Lower leg skin (tissue), 4 donors: ENCODE data around the gene UTS2. TPM values are rescaled to one million over a fixed set of nuclear protein-coding genes. Genes with fewer than 3 reads are reported as not detected.

ENCODE experiments used
- DNase-seq, 2 donors: peaks; one replicate each; pipeline ENCODE4 v3.0.0-alpha.2; 2019; ENCODE audit warnings: low spot score in 2 of 2
- H3K4me3 ChIP-seq: fragments of 200-600 bp; sonication (generic); 2 replicates; pipeline ENCODE4 v1.5.1; 2017; ENCODE audit warnings: mild to moderate bottlenecking, low read depth; ENCODE audit not compliant: poor library complexity, severe bottlenecking
- CTCF ChIP-seq, 3 donors: fragments of 450-650 bp; IDR thresholded peaks; one replicate each; pipeline ENCODE4 v1.5.1; 2016; ENCODE audit warnings: antibody characterized with exemption in 3 of 3, mild to moderate bottlenecking in 3 of 3, moderate library complexity in 2 of 3
- POLR2A ChIP-seq, 2 donors: fragments of 450-650 bp; IDR thresholded peaks; one replicate each; pipeline ENCODE4 v1.6.1; 2016 to 2017; ENCODE audit warnings: antibody characterized with exemption in 2 of 2, mild to moderate bottlenecking in 1 of 2, moderate library complexity in 1 of 2
- WGBS, 2 donors: methylation state at CpG; one replicate each; pipeline ENCODE4 v1.1.5; 2018; 5-methylcytosine and 5-hydroxymethylcytosine counted together
- intact Hi-C: fragments of 100-400 bp; cut with DNase I; formaldehyde crosslinking; loops from one replicate; pipeline ENCODE4 v1.15.0; 2023; ENCODE audit warnings: low total_unique reads
- total RNA-seq, 4 donors: library from RNA; depleted of rRNA; stranded (reverse); fragments of >200 nt; gene quantifications; one replicate each; pipeline ENCODE4 v1.1.0, GENCODE V29; 2016

Gene UTS2
- total RNA-seq, 4 donors from 2014 or later, result 0.53 TPM; not detected in 3

- intact Hi-C loops, result no loop called here
Observed at GRCh38 chr1:7842517-7842916, 10.3 kb downstream of the UTS2 start.

GRCh38 chr1:7839526-7839925, 13.3 kb downstream of the UTS2 start:
- TF ChIP-seq CTCF (IDR thresholded peaks at IDR 0.05) (no peak), POLR2A (IDR thresholded peaks at IDR 0.05) (no peak)
- WGBS, 2 donors, result 89 to 93% methylated on average over 3 of the region's 3 CpGs
- intact Hi-C loops, result no loop called here
- no peak for DNase-seq
- H3K4me3 ChIP-seq, result no peak overlapping the region

More at GRCh38 chr1:7842517-7842916, 10.3 kb downstream of the UTS2 start:
- no peak overlapping the region for H3K4me3 ChIP-seq
- WGBS, 2 donors, result 84 to 90% methylated on average over 4 of the region's 4 CpGs
- TF ChIP-seq POLR2A (IDR thresholded peaks at IDR 0.05) (no peak), CTCF (IDR thresholded peaks at IDR 0.05) (no peak)
- no peak for DNase-seq

GRCh38 chr1:7838714-7839113, 14.2 kb downstream of the UTS2 start:
- H3K4me3 ChIP-seq, result no peak overlapping the region
- intact Hi-C loops, result no loop called here
- WGBS, 2 donors, result 91 to 92% methylated on average over 2 of the region's 2 CpGs
- TF ChIP-seq POLR2A (IDR thresholded peaks at IDR 0.05) (no peak), CTCF (IDR thresholded peaks at IDR 0.05) (no peak)
- DNase-seq, result no peak

- no peak overlapping the region for H3K4me3 ChIP-seq
- intact Hi-C loops, result no loop called here
- no peak for TF ChIP-seq POLR2A (IDR thresholded peaks at IDR 0.05)
- no peak for TF ChIP-seq CTCF (IDR thresholded peaks at IDR 0.05)
- no peak for DNase-seq
Observed at GRCh38 chr1:7833035-7833434, 19.8 kb downstream of the UTS2 start.

- no peak overlapping the region for H3K4me3 ChIP-seq
- intact Hi-C loops, result no loop called here
- 82 to 83% methylated on average over 3 of the region's 3 CpGs for WGBS, 2 donors
- no peak for DNase-seq
- TF ChIP-seq CTCF (IDR thresholded peaks at IDR 0.05), result no peak
Observed at GRCh38 chr1:7831458-7831857, 21.4 kb downstream of the UTS2 start.

- no peak overlapping the region for H3K4me3 ChIP-seq
- 83 to 90% methylated on average over 39 of the region's 39 CpGs for WGBS, 2 donors
- TF ChIP-seq CTCF (IDR thresholded peaks at IDR 0.05) (no peak), POLR2A (IDR thresholded peaks at IDR 0.05) (no peak)
- no peak for DNase-seq
- intact Hi-C loops, result no loop called here
Observed at GRCh38 chr1:7827126-7827955, 25.5 kb downstream of the UTS2 start.
